GM23338 (cell line): ENCODE measurements around the gene TRPM3.

Experiments
- EZH2 ChIP-seq: fragments of 200-600 bp; sonication (generic); IDR thresholded peaks from one replicate; pipeline ENCODE4 v1.8.0; 2017; ENCODE audit warnings: antibody characterized with exemption, mild to moderate bottlenecking, low read depth; ENCODE audit not compliant: unreplicated experiment
- JUNB ChIP-seq: IDR thresholded peaks from one replicate; pipeline ENCODE4 v1.6.1; 2016; ENCODE audit warnings: antibody characterized with exemption; ENCODE audit not compliant: unreplicated experiment
- TF ChIP-seq, protein P1 (sequence below), 2 experiments: fragments of 200-600 bp in 1 of 2; sonication (generic) in 1 of 2; conservative IDR thresholded peaks; 2 replicates each; pipeline versions ENCODE4 v1.5.1 to v1.6.1; 2016 to 2017; ENCODE audit warnings: antibody characterized with exemption in 2 of 2, low read depth in 2 of 2, mild to moderate bottlenecking in 2 of 2, moderate library complexity in 1 of 2
- TF ChIP-seq, protein P2 (sequence below): IDR thresholded peaks from one replicate; pipeline ENCODE4 v1.6.1; 2018; ENCODE audit warnings: antibody characterized with exemption; ENCODE audit not compliant: unreplicated experiment

DNA sequence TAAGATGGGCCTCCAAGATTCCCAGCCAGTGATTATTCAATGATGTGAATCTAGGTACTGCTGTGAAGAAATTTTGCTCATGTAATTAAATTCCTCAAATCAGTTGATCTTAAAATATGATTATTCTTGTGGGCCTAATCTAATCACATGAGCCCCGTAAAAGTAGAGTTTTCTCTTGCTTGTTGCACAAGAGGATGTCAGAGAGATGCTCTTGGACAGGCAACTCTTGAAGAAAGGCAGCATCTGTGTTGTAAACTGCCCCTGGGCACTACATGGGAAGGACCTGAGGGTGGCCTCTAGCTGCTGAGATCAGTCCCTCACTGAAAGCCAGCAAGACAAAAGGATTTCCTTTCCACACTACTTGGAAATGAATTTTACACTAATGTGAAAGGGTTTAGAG, 132.9 kb downstream of the TRPM3 start:
- TF ChIP-seq, protein P1, sequence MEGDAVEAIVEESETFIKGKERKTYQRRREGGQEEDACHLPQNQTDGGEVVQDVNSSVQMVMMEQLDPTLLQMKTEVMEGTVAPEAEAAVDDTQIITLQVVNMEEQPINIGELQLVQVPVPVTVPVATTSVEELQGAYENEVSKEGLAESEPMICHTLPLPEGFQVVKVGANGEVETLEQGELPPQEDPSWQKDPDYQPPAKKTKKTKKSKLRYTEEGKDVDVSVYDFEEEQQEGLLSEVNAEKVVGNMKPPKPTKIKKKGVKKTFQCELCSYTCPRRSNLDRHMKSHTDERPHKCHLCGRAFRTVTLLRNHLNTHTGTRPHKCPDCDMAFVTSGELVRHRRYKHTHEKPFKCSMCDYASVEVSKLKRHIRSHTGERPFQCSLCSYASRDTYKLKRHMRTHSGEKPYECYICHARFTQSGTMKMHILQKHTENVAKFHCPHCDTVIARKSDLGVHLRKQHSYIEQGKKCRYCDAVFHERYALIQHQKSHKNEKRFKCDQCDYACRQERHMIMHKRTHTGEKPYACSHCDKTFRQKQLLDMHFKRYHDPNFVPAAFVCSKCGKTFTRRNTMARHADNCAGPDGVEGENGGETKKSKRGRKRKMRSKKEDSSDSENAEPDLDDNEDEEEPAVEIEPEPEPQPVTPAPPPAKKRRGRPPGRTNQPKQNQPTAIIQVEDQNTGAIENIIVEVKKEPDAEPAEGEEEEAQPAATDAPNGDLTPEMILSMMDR (conservative IDR thresholded peaks at IDR 0.05; ENCODE audit: low read depth in 2 of 2), result no peak
- TF ChIP-seq EZH2, result no peak
- TF ChIP-seq JUNB, result no peak
- TF ChIP-seq, protein P2, sequence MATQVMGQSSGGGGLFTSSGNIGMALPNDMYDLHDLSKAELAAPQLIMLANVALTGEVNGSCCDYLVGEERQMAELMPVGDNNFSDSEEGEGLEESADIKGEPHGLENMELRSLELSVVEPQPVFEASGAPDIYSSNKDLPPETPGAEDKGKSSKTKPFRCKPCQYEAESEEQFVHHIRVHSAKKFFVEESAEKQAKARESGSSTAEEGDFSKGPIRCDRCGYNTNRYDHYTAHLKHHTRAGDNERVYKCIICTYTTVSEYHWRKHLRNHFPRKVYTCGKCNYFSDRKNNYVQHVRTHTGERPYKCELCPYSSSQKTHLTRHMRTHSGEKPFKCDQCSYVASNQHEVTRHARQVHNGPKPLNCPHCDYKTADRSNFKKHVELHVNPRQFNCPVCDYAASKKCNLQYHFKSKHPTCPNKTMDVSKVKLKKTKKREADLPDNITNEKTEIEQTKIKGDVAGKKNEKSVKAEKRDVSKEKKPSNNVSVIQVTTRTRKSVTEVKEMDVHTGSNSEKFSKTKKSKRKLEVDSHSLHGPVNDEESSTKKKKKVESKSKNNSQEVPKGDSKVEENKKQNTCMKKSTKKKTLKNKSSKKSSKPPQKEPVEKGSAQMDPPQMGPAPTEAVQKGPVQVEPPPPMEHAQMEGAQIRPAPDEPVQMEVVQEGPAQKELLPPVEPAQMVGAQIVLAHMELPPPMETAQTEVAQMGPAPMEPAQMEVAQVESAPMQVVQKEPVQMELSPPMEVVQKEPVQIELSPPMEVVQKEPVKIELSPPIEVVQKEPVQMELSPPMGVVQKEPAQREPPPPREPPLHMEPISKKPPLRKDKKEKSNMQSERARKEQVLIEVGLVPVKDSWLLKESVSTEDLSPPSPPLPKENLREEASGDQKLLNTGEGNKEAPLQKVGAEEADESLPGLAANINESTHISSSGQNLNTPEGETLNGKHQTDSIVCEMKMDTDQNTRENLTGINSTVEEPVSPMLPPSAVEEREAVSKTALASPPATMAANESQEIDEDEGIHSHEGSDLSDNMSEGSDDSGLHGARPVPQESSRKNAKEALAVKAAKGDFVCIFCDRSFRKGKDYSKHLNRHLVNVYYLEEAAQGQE, result no peak
